Measurements from ENCODE around the gene NABP2.
A peak's percentile ranks its signal among the peaks of the same experiment; 100 is the strongest.

Gene NABP2

DNA sequence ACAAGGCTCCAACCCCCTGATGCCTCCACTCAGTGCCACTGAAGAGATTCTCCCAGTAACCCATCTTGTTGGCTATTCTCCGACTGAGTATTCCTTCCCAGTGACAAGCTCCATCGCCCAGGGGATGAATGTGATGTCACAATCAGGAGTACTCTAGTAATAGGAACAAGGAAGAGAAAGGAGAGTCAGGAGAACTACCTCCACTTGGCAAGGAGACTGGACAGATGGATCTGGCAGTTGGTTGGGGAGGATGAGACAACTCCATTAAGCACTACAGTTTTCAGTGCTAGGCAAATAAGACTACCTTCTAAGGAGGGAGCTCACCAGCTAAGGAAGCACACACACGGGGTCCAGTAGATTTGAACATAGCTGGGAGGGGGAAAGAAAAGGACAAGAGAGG is 7.7 kb upstream of the NABP2 start:
- DNase-seq, result no peak

DNA sequence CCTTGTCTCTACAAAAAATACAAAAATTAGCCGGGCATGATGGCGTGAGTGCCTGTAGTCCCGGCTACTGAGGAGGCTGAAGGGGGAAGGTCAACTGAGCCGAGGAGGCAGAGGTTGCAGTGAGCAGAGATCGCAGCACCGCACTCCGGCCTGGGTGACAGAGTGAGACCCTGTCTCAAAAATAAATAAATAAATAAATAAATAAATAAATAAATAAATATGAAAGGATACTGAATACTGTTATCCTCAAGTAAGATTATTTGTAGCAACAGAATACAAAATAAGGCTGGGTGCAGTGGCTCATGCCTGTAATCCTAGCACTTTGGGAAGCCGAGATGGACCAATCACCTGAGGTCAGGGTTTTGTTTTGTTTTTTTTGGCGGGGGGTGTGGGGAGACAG is 4.3 kb upstream of the NABP2 start:
- DNase-seq, result no peak

DNA sequence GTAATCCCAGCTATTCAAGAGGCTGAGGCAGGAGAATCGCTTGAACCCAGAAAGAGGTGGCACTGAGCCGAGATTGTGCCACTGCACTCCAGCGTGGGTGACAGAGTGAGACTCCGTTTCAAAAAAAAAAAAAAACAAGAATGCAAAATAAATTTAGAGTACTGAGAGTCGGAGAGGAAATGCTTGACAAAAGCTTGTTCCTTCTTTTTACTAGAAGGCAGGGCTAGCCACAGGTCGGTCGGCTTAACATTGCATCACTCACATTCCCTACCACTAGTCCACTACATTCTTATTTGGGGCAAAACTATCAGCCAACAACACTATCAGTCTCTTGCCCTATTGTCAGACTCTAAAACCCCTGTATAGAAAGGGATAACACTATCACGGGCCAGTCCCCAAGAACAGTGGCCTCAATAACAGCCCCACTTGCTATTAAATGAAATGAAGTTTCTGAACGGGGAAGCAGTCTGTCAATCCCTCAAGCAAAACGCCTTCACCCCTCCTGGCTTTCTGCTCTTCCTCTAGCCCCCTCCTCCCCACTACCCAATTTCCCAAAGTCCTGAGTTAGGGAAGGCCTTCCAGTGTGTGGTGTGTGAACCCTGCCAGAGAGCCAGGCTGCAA is 3.4 kb upstream of the NABP2 start:
- DNase-seq, result peak; percentile 64

- DNase-seq, result peak; percentile 82
These were observed 2.8 kb upstream of the NABP2 start for GRCh38 chr12:56221232-56221756.

- peak; percentile 98 for DNase-seq
These were observed 2.2 kb upstream of the NABP2 start, which contains the start of gene RNF41 for GRCh38 chr12:56221757-56222530. RNF41 (minus strand) TSS chr12:56221922; CDS start chr12:56214047, 7,875 bp downstream.

DNA sequence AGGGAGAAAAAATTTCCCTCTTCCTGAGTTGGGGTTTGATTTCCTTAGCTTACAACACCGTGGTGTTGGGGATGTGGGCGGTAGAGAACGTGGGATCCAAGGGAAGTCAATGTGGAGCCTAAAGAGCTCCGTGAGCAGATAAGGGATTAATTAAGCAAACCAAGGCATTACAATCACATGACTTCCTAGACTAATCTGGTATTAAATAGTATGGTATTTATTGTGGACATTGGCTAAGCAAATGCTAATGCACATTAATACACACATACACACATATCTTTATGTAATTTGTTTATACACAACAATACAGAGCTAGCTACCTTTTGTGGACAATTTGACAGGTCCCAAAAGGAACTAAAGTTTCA is 1.6 kb upstream of the NABP2 start:
- no peak for DNase-seq

DNA sequence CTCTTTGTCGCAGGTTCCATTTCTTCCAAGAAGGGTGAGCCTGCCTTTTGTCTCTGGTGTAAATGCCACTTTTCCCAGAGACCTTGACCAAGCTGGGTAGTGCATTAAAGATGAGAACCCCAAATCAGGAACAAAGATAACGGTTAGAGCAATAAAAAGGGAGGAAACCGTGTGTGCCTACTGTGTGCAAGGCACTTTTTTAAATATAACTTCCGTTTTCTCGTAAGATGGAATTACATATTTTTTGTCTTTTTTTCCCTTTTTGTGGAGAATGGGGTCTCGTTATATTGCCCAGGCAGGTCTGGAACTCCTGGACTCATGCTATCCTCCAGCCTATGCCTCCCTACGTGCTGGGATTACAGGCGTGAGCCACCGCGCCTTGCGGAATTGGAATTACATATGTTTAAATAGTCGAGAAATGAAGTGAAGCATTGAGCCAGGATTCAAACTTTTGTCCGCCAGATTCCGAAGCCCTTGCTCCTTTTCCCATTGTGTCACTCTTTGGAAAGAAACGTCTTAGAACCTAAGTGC is 506 bp upstream of the NABP2 start:
- no peak for DNase-seq

GRCh38 chr12:56224954-56225353 is 812 bp downstream of the NABP2 start:
- no peak for DNase-seq

DNA sequence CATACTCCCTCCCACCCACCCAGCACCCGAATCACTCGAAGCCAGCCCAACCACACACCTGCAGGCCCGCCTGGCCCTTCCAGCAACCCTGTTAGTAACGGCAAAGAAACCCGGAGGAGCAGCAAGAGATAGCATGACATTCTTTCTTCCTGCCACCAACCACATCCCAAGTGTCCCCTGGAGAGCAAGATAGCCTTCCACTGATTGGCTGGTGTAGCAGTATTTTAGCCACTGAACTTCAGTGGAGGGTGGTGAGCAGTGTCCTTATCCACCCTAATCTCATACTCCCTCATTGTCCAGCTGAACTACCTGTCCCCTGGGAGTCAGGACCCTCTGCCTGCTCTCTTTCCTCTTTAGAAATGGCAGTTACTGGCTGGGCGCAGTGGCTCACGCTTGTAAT is 4.9 kb downstream of the NABP2 start:
- no peak for DNase-seq

GRCh38 chr12:56229916-56230431 is 5.8 kb downstream of the NABP2 start, which contains the start of gene SLC39A5:
SLC39A5 (plus strand) TSS chr12:56230051; CDS start chr12:56231275, 1,224 bp downstream.
- no peak for DNase-seq

DNA sequence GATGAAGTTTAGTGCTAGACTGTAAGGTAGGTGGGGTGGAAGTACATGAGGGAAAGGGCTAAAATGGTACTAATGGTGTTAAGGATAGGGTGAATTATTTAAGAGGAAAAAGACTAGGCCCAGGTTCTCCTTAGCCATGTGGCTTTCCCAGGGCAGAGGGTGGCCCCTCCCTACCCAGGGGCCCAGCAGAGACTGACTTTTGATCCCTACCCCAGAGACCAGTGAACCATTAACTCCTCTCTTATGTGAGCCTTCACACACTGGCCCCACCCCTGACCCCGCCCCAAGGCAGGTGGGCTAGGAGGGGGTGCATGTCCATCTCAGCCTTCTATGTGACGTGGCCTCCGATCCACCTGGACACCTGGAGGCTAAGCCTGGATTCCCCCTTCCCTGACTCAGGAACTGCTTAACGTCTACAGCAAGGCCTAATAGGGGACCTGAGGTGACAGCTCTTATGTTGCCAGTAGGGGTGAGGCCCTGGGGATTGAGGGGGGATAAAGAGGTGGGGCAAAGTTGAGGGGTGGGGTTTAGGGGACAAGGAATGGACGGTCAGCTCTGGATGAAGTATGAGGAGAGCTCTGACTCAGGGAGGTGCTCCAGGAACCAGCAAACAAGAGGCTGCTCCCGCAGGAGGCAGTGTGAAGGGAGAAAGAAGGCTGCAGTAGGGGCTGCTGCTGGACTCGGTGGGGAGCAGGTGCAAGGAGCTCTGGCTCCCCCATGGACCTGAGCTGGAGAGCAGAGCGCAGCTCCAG is 6.5 kb downstream of the NABP2 start:
- no peak for DNase-seq

- no peak for DNase-seq
These were observed 7.0 kb downstream of the NABP2 start for GRCh38 chr12:56231184-56231582.

DNA sequence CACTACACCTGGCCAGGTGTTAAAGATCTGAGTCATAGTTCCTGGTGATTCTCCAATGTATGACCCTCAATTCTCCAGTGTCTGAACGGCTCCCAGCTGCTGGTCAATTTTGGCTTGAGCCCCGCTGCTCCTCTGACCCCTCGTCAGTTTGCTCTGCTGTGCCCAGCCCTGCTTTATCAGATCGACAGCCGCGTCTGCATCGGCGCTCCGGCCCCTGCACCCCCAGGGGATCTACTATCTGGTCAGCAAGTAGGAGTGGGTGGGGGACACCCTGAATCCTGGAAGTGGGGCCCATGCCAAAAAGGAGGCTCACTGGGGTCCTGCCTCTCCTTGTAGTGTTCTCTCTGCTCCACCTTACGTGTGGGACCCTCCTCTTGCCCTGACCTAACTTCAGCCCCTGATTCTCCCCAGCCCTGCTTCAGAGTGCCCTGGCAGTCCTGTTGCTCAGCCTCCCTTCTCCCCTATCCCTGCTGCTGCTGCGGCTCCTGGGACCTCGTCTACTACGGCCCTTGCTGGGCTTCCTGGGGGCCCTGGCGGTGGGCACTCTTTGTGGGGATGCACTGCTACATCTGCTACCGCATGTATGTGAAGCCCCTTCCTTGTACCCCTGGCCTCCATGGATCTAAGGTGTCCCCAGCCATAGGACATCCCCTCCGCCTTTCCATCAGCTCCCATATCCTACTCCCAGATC is 10.7 kb downstream of the NABP2 start:
- no peak for DNase-seq

DNA sequence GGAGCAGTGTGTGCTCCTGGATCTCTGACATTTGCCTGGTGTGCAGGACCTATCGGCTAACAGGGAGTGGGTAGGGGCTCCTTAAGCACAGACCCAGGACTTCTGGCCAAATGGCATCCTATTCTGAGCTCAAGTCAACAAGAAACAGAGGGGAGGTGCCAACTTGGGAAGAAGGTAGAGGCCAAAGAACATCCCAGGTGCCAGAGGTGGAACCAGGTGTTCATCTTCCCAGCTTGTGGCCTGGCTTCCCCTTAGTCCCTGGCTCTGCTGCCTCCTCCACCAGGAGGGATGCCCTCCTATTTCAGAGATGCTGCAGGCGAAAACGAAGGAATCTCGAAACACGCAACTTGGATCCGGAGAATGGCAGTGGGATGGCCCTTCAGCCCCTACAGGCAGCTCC is 11.9 kb downstream of the NABP2 start:
- no peak for DNase-seq

- no peak for DNase-seq
These were observed 12.8 kb downstream of the NABP2 start for GRCh38 chr12:56236985-56237384.

DNA sequence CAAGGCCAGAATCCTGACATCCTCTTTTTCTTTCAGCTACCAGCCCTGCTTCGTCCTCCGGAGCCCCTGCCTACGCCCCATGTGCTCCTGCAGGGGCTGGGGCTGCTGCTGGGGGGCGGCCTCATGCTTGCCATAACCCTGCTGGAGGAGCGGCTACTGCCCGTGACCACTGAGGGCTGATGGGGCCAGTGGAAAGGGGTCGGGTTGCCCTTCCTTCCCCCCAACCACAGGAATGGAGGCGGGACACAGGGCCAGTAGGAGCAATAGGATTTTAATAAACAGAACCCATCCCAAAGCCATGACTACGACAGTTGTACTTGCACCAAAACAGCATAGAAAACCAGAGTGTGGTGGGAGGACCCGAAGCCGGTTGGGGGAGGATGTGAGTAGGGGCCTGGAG is 13.4 kb downstream of the NABP2 start:
- no peak for DNase-seq

- no peak for DNase-seq
These were observed 17.5 kb downstream of the NABP2 start for GRCh38 chr12:56241424-56242303.

GRCh38 chr12:56242986-56243385 is 18.8 kb downstream of the NABP2 start:
- DNase-seq, result no peak

- DNase-seq, result no peak
These were observed 19.6 kb downstream of the NABP2 start for GRCh38 chr12:56243731-56244181.

DNA sequence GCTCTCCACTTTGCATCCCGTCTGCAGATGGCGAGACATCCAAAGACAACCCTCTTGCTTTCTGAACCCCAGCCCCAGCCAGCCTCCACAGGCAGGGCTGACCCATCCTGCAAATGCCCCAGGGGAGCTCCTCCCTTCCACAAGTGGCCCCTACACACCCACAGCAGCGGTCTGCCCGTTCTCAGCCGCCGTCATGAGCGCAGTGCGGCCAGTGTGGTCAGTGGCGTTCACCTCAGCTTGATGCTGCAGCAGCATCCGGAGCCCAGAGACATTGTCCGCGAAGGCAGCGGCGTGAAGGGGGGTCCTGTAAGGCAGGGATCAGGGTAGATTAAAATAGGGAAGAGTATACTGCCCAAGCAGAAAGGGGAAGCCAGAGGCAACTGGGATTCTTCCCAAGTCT is 20.4 kb downstream of the NABP2 start:
- DNase-seq, result no peak

- no peak for DNase-seq
These were observed 23.8 kb downstream of the NABP2 start for GRCh38 chr12:56247923-56248322.
